Upper lobe of left lung (tissue), 4 donors: ENCODE results near the gene LLGL1.

ENCODE experiments used
- POLR2A ChIP-seq, 4 donors: fragments of 450-650 bp; IDR thresholded peaks; one replicate each; pipeline ENCODE4 v1.5.1; 2016 to 2017; ENCODE audit warnings: antibody characterized with exemption in 4 of 4, mild to moderate bottlenecking in 2 of 4
- TF ChIP-seq, protein P1 (sequence below), 6 experiments: fragments of 450-650 bp in 4 of 6; fragments of 200-600 bp in 2 of 6; sonication (generic) in 2 of 6; IDR thresholded peaks; one replicate each; pipeline ENCODE4 v1.5.1; 2016 to 2019; ENCODE audit warnings: antibody characterized with exemption in 6 of 6

DNA sequence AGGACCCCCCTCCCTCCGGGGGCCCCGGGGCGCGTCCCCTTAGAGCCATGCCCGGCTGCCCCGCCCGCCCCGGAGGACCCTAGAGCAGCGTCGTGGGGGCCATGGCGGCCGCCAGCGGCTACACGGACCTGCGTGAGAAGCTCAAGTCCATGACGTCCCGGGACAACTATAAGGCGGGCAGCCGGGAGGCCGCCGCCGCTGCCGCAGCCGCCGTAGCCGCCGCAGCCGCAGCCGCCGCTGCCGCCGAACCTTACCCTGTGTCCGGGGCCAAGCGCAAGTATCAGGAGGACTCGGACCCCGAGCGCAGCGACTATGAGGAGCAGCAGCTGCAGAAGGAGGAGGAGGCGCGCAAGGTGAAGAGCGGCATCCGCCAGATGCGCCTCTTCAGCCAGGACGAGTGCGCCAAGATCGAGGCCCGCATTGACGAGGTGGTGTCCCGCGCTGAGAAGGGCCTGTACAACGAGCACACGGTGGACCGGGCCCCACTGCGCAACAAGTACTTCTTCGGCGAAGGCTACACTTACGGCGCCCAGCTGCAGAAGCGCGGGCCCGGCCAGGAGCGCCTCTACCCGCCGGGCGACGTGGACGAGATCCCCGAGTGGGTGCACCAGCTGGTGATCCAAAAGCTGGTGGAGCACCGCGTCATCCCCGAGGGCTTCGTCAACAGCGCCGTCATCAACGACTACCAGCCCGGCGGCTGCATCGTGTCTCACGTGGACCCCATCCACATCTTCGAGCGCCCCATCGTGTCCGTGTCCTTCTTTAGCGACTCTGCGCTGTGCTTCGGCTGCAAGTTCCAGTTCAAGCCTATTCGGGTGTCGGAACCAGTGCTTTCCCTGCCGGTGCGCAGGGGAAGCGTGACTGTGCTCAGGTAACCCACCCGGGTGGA is 41.0 kb upstream of the LLGL1 start:
- TF ChIP-seq, protein P1, sequence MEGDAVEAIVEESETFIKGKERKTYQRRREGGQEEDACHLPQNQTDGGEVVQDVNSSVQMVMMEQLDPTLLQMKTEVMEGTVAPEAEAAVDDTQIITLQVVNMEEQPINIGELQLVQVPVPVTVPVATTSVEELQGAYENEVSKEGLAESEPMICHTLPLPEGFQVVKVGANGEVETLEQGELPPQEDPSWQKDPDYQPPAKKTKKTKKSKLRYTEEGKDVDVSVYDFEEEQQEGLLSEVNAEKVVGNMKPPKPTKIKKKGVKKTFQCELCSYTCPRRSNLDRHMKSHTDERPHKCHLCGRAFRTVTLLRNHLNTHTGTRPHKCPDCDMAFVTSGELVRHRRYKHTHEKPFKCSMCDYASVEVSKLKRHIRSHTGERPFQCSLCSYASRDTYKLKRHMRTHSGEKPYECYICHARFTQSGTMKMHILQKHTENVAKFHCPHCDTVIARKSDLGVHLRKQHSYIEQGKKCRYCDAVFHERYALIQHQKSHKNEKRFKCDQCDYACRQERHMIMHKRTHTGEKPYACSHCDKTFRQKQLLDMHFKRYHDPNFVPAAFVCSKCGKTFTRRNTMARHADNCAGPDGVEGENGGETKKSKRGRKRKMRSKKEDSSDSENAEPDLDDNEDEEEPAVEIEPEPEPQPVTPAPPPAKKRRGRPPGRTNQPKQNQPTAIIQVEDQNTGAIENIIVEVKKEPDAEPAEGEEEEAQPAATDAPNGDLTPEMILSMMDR (IDR thresholded peaks at IDR 0.05): no peak
- peak in 2 of 4 donors; percentile 24 to 54 for TF ChIP-seq POLR2A (IDR thresholded peaks at IDR 0.05)
